ENCODE results near the gene PRSS53. TPM values are rescaled to one million over a fixed set of nuclear protein-coding genes. Genes with fewer than 3 reads are reported as not detected.
"Not testable (repeated sequence)": the region's sequence is repeated elsewhere in the genome, so short reads cannot be mapped to it uniquely, and the experiment has no call there.

The PRSS53 gene
- 1 to 10 TPM in 5 of 6 donors, under 1 TPM in 1; 0.91 to 8.4 (median 3.0) TPM for total RNA-seq

GRCh38 chr16:31088459-31089183 lies at the start of gene PRSS53:
Gene PRSS53 (minus strand): TSS chr16:31088943. CDS start chr16:31088809, 134 bp downstream.
- H3K4me3 ChIP-seq: no peak within 1 kb of the TSS
- 76 to 81% methylated on average over 4 to 14 of the region's 15 CpGs for WGBS, 2 donors
- no peak for TF ChIP-seq POLR2AphosphoS5 (IDR thresholded peaks at IDR 0.05)
- TF ChIP-seq POLR2A (IDR thresholded peaks at IDR 0.05): no peak
- no peak for TF ChIP-seq CTCF (IDR thresholded peaks at IDR 0.05)
- TF ChIP-seq EP300 (IDR thresholded peaks at IDR 0.05): no peak
- peaks cover 0 to 64% (median 26%) of the 10 kb centered on the region in 4 donors for H3K36me3 ChIP-seq
- ATAC-seq (ENCODE audit: low FRiP score in 2 of 2): no peak
- no peak for DNase-seq
- no peak within 1 kb of the TSS for H3K27ac ChIP-seq
- no peaks in the 10 kb centered on the region for H3K27me3 ChIP-seq
- H3K9me3 ChIP-seq: no peaks in the 10 kb centered on the region
- peaks cover 5 to 20% (median 11%) of the 10 kb centered on the region in 4 donors for H3K4me1 ChIP-seq

GRCh38 chr16:31136822-31137499 lies 48.2 kb upstream of the PRSS53 start:
- H3K27ac ChIP-seq; ATAC-seq (ENCODE audit: low FRiP score in 2 of 2); H3K4me3 ChIP-seq; DNase-seq; H3K27me3 ChIP-seq; H3K9me3 ChIP-seq; H3K36me3 ChIP-seq: not testable (repeated sequence)
- 74 to 82% methylated on average over 20 of the region's 20 CpGs for WGBS, 2 donors
- peaks cover 16 to 66% (median 31%) of the 10 kb centered on the region in 4 donors for H3K4me1 ChIP-seq

- Histone ChIP-seq H3K4me1 (peaks cover 11 to 66% (median 32%) of the 10 kb centered on the region in 4 donors), H3K4me3 (no peak overlapping the region), H3K27ac (peak overlapping the region in 3 of 4 donors; percentile 56 to 91 (median 90)), H3K9me3 (no peaks in the 10 kb centered on the region), H3K27me3 (no peaks in the 10 kb centered on the region), H3K36me3 (peaks cover 0 to 15% (median 14%) of the 10 kb centered on the region in 4 donors)
- TF ChIP-seq POLR2AphosphoS5 (IDR thresholded peaks at IDR 0.05) (no peak), CTCF (IDR thresholded peaks at IDR 0.05) (no peak), POLR2A (IDR thresholded peaks at IDR 0.05) (no peak), EP300 (IDR thresholded peaks at IDR 0.05) (no peak)
- 70 to 72% methylated on average over 6 of the region's 6 CpGs for WGBS, 2 donors
- ATAC-seq (ENCODE audit: low FRiP score in 2 of 2) (no peak), DNase-seq (no peak)
Observed at GRCh38 chr16:31136287-31136662, 47.5 kb upstream of the PRSS53 start.

GRCh38 chr16:31135535-31136286 lies 47.0 kb upstream of the PRSS53 start, which contains the start of gene PRSS8:
Gene PRSS8 (minus strand): TSS chr16:31135727. CDS start chr16:31135498, 229 bp downstream.
- Histone ChIP-seq H3K4me3 (peak within 1 kb of the TSS in 3 of 4 donors; percentile 53 to 62 (median 54)), H3K27me3 (no peaks in the 10 kb centered on the region), H3K36me3 (peaks cover 0 to 21% (median 19%) of the 10 kb centered on the region in 4 donors), H3K4me1 (peaks cover 7 to 66% (median 29%) of the 10 kb centered on the region in 4 donors), H3K9me3 (no peaks in the 10 kb centered on the region), H3K27ac (peak within 1 kb of the TSS; percentile 81 to 91 (median 88))
- DNase-seq (peak; percentile 91 to 95), ATAC-seq (ENCODE audit: low FRiP score in 2 of 2) (peak; percentile 39 to 76)
- 55 to 57% methylated on average over 11 to 21 of the region's 22 CpGs for WGBS, 2 donors
- peak; percentile 63 to 84 for TF ChIP-seq POLR2AphosphoS5 (IDR thresholded peaks at IDR 0.05)
- TF ChIP-seq EP300 (IDR thresholded peaks at IDR 0.05): peak in 1 of 4 donors; percentile 52
- peak in 3 of 4 donors; percentile 68 to 90 (median 87) for TF ChIP-seq POLR2A (IDR thresholded peaks at IDR 0.05)
- no peak for TF ChIP-seq CTCF (IDR thresholded peaks at IDR 0.05)

Measured in upper lobe of left lung (tissue), 6 donors.